CD4-positive, alpha-beta T cell treated with Interleukin-4 for 1 hour (primary cell): Measurements from ENCODE around the gene CAAP1.
"Not testable (repeated sequence)": the region's sequence is repeated elsewhere in the genome, so short reads cannot be mapped to it uniquely, and the experiment has no call there.

Experiments used
- DNase-seq, 2 donors: peaks; one replicate each; pipeline ENCODE4 v3.0.0-alpha.2; 2020 to 2022

The CAAP1 gene

GRCh38 chr9:26892251-26893029 is at the start of gene CAAP1:
CAAP1 (minus strand) TSS chr9:26892802; CDS start chr9:26892715, 87 bp downstream.
- peak; percentile 92 to 94 for DNase-seq

DNA sequence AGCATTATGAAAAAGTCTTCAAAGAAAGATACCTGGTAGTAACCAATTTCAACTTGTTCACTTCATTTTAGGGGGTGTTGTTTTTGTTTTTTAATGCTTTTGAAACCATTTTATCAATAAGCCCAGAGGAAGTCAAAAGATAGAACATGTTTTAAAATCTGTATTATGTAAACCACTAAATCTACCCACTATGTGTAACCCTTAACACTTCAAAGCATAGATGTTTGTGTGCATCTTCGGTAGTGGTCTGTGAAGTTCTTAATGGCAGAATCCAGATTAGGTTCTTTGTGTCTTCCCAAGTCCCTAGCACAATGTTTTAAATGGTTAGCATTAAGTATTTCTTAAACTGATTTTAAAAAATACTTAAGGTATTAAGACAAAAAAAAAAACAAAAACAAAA is 48.2 kb upstream of the CAAP1 start:
- no peak for DNase-seq

GRCh38 chr9:26939955-26940711 is 47.5 kb upstream of the CAAP1 start:
- DNase-seq: no peak

DNA sequence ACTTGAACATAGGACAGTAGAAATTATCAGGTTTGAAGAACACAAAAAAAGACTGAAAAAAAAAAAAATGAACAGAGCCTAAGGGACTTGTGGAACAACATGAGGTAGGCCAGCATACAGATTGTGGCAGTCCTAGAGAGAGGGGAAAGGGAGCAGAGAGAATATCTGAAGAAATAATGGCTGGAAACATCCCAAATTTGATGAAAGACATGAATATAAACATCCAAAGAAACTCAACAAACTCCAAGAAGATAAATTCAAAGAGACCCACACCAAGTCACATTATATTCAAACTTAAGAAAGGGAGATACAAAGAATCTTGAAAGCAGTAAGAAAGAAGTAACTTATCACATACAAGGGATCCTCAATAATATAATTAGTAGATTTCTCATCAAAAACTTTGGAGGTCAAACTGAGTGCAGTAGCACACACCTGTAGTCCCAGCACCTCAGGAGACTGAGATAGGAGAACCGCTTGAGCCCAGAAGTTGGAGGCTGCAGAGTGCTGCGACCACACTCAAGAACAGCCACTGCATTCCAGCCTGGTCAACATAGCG is 45.3 kb upstream of the CAAP1 start:
- no peak for DNase-seq

DNA sequence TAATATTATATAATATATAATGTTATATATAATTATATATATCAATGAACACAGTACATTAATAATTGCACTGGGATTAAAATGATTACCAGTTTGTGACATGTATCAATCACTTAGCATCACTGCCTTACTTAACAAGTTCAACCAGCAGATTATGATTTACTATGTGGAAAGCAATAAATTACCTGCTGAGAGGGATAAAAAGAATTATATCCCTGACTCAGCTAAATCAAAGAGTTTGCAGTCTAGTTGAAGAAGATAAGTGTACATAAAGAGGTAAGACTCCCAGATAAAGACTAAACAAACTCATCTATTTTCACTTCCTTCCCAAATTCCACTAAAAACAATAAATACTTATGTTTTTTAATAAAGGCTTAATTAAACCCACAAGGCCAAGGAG is 43.2 kb upstream of the CAAP1 start:
- no peak for DNase-seq

GRCh38 chr9:26928902-26929495 is 36.4 kb upstream of the CAAP1 start:
- no peak for DNase-seq

GRCh38 chr9:26925609-26926008 is 33.0 kb upstream of the CAAP1 start:
- DNase-seq: no peak

DNA sequence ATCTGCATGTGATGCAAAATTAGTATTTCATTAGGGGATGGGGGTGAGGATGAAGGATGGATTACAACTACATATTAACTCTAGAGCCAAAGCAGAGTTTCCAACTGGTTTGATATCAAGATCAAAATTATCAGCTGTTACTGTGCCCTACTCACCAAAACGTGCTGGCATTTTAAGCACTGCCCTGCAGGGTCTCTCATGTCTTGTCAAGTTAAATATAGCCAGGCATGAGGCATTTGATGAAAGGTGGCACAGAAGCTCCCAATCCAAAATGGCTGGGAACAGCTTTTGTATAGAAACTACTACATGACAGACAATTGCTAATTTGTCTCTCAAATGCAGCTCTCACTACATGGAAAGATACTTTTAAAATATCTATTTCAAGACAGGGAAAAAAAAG is 27.1 kb upstream of the CAAP1 start:
- no peak for DNase-seq

GRCh38 chr9:26913138-26913668 is 20.6 kb upstream of the CAAP1 start:
- DNase-seq: no peak

DNA sequence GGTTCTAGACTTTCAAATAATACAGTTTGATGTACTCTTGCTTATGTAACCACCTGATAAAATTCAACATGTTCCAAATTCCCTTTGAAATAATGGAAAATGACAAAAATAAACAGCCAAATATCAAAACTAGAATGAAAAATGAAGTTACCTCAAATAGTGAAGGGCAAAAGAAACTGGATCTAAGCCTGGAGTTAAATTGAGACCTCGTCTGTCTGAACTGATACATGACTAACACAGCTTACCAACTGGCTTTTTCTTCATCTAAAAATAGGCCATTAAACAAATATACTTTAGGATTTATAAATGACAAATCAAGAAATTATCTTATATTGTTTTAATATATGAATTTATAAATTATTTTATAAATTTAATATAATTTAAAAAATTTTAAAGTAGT is 12.1 kb upstream of the CAAP1 start:
- DNase-seq: no peak

DNA sequence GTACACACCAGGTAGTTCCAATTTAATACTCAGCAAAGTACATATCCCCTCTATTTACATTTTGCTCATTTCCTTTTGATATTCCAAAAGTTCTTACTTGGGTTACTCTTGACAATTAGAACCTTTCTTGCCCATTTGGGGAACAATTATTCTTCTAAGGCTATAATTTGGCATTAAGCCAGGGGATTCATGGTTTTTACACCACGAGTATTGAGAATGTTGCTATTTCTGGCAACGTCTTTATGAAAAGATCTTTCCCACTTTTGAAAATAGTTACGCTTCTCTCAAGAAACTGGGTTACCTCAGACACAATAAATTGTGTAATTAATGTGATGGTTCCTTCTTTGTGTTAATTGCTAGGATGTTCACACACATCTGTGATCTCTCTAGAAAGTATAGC is 11.5 kb upstream of the CAAP1 start:
- DNase-seq: no peak

- no peak for DNase-seq
Measured at GRCh38 chr9:26893030-26893676, 551 bp upstream of the CAAP1 start.

DNA sequence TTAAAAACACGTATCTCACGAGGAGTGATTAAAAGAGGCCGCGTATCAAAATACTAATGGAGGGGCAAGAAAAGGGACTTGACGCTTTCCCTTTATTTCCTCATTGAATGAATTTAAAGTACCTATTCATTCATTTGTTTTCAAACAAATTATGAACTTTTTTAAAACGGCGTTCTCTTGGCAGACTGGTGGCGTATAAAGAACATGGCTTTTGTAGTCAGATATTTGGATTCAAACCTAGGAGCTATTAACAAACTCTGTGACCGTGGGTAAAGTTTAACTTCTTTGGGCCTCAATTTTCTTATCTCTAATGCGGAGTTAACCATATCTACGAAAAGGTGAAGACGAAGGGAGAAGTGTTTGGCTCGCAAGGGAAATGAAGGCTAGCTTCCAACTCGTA is 876 bp downstream of the CAAP1 start:
- no peak for DNase-seq

GRCh38 chr9:26888271-26888670 is 4.3 kb downstream of the CAAP1 start:
- no peak for DNase-seq

DNA sequence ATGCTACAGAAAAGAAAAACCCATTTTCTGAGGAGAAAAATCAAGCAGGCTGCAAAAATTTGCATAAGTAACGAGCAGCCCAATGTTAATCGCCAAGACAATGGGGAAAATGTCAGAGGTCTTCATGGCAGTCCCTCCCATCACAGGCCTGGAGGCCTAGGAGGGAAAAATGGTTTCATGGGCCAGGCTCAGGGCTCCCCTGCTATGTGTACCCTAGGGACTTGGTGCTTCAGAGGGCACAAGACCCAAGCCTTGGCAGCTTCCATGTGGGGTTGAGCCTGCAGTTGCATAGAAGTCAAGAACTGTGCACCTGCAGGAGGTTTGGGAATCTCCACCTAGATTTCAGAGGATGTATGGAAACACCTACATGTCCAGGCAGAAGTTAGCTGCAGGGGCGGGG is 10.4 kb downstream of the CAAP1 start:
- DNase-seq: no peak

DNA sequence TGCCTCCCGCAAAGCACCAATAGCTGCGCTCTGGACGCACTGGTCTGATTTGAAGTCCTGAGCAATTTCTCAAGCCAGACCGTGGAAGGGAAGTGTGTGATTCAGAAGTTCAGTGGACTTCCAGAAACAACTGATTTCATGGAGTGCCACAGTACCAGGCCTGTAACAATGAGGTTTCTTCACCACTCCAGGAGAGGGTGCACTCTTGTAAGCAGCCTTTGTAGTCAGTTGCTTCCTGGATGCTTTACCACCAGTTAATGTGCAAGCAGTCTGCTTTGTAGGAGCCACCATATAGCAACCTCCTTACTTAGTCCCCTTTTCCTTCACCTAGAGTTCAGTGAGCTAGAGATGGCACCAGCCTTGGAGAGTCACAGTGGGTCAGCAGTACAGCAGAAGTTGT is 12.3 kb downstream of the CAAP1 start:
- no peak for DNase-seq

DNA sequence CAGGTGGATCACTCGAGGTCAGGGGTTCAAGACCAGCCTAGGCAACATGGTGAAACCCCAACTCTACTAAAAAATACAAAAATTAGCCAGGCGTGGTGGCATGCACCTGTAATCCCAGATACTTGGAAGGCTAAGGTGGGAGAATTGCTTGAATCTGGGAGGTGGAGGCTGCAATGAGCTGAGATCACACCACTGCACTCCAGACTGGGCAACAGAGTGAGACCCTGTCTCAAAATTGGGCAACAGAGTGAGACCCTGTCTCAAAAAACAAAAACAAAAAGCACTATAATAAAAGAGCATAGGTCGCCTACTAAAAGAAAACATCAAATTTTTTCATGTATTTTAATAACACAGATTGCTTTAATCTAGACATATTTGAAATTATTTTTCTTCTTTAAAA is 17.4 kb downstream of the CAAP1 start:
- DNase-seq: not testable (repeated sequence)

- no peak for DNase-seq
Measured at GRCh38 chr9:26870292-26870691, 22.3 kb downstream of the CAAP1 start.

- no peak for DNase-seq
Measured at GRCh38 chr9:26863074-26863473, 29.5 kb downstream of the CAAP1 start.

DNA sequence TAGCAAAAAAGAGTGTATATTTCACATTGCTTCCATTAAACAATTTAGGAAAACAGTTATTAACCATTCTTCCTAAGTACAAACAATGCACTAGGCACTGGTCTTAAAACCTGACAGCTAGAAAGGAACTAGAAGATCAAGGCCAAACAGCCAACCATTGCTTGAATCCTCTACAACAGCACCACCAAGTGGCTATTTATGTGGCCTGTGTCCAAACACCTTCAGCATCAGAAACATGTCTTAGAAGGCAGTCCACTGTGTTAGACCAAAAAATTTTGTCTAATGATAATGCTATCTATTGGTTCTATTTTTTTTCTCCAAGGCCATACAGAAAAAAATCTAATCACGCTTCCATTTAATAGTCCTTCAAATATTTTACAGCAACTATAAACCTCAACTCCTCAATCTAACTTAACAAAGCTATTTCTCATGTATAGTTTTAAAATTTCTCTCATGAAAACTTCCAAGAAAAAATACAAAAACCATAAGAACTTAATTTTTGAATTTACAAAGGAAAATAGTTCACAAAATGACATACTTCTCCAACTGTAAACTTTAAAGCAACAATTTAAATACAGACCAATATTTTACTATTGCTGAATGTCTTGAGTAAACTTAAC is 36.1 kb downstream of the CAAP1 start:
- peak in 1 of 2 donors; percentile 14 for DNase-seq

DNA sequence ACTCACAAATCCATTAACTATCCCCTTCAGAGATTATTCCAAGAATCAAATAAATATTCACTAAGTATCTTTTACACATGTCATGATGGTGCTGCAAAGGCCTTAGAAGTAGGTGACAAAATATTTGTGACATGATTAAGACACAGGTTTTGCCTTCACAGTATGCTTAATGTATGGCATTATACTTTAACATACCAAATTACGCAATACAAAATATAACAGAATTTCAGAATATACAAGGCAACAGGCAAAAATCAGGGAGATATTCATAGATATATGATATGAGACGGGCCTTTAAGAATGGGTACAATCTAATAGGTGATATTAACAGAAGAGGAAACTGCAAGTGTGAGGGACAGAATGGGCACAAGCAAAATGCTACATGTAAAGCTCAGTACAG is 41.6 kb downstream of the CAAP1 start:
- DNase-seq: no peak

GRCh38 chr9:26833792-26834191 is 58.8 kb downstream of the CAAP1 start:
- DNase-seq: no peak
